ENCODE data around the gene MAPK14.

MAPK14 gene

GRCh38 chr6:36054956-36055355 lies 27.3 kb downstream of the MAPK14 start:
- Histone ChIP-seq H3K9me3 (no peaks in the 10 kb centered on the region), H3K27me3 (no peaks in the 10 kb centered on the region), H3K4me1 (peaks cover 0 to 49% (median 9%) of the 10 kb centered on the region in 4 donors), H3K27ac (no peak overlapping the region), H3K36me3 (peaks cover 4 to 8% (median 6%) of the 10 kb centered on the region in 3 donors), H3K4me3 (no peak overlapping the region)
- intact Hi-C loops (cut with DNase I; ENCODE audit: low total_unique reads) = no loop called here
- DNase-seq = no peak
- TF ChIP-seq CTCF (IDR thresholded peaks at IDR 0.05) = no peak

- peaks cover 0 to 46% (median 8%) of the 10 kb centered on the region in 4 donors for H3K4me1 ChIP-seq
- H3K9me3 ChIP-seq = no peaks in the 10 kb centered on the region
- H3K36me3 ChIP-seq = peaks cover 7 to 15% (median 11%) of the 10 kb centered on the region in 3 donors
- DNase-seq = no peak
- H3K27me3 ChIP-seq = no peaks in the 10 kb centered on the region
- H3K4me3 ChIP-seq = no peak overlapping the region
- TF ChIP-seq CTCF (IDR thresholded peaks at IDR 0.05) = no peak
- intact Hi-C loops (cut with DNase I; ENCODE audit: low total_unique reads) = no loop called here
- no peak overlapping the region for H3K27ac ChIP-seq
Observed at GRCh38 chr6:36056178-36056577, 28.6 kb downstream of the MAPK14 start.

GRCh38 chr6:36061236-36061635 lies 33.6 kb downstream of the MAPK14 start:
- H3K4me1 ChIP-seq = peaks cover 0 to 36% (median 19%) of the 10 kb centered on the region in 4 donors
- peaks cover 7 to 20% (median 11%) of the 10 kb centered on the region in 3 donors for H3K36me3 ChIP-seq
- DNase-seq = no peak
- intact Hi-C loops (cut with DNase I; ENCODE audit: low total_unique reads) = no loop called here
- no peak overlapping the region for H3K27ac ChIP-seq
- TF ChIP-seq CTCF (IDR thresholded peaks at IDR 0.05) = no peak
- no peaks in the 10 kb centered on the region for H3K9me3 ChIP-seq
- no peaks in the 10 kb centered on the region for H3K27me3 ChIP-seq
- no peak overlapping the region for H3K4me3 ChIP-seq

- Histone ChIP-seq H3K36me3 (peaks cover 7 to 20% (median 11%) of the 10 kb centered on the region in 3 donors), H3K4me1 (peaks cover 0 to 43% (median 26%) of the 10 kb centered on the region in 4 donors), H3K27me3 (no peaks in the 10 kb centered on the region), H3K9me3 (no peaks in the 10 kb centered on the region), H3K4me3 (no peak overlapping the region), H3K27ac (no peak overlapping the region)
- intact Hi-C loops (cut with DNase I; ENCODE audit: low total_unique reads) = no loop called here
- no peak for DNase-seq
- no peak for TF ChIP-seq CTCF (IDR thresholded peaks at IDR 0.05)
Observed at GRCh38 chr6:36062247-36062646, 34.6 kb downstream of the MAPK14 start.

- no peak overlapping the region for H3K27ac ChIP-seq
- TF ChIP-seq CTCF (IDR thresholded peaks at IDR 0.05) = no peak
- no peaks in the 10 kb centered on the region for H3K9me3 ChIP-seq
- no peak overlapping the region for H3K4me3 ChIP-seq
- intact Hi-C loops (cut with DNase I; ENCODE audit: low total_unique reads) = no loop called here
- H3K27me3 ChIP-seq = no peaks in the 10 kb centered on the region
- no peak for DNase-seq
- peaks cover 0 to 47% (median 28%) of the 10 kb centered on the region in 4 donors for H3K4me1 ChIP-seq
- peaks cover 7 to 20% (median 11%) of the 10 kb centered on the region in 3 donors for H3K36me3 ChIP-seq
Observed at GRCh38 chr6:36063318-36064060, 35.9 kb downstream of the MAPK14 start.
